Naive B cell (primary cell): ENCODE measurements around the gene CNOT4. TPM values are rescaled to one million over a fixed set of nuclear protein-coding genes. Genes with fewer than 3 reads are reported as not detected.

Experiments used
- ATAC-seq, 2 donors: fragments of 150-1000 bp; cut with Tn5 transposase; 2 replicates each; pipeline ENCODE4 v1.10.0; 2021; ENCODE audit warnings: low read depth in 2 of 2, mild to moderate bottlenecking in 2 of 2, moderate library complexity in 2 of 2
- DNase-seq: peaks from one replicate; pipeline ENCODE4 v3.0.0; 2022
- H3K27ac Mint-ChIP-seq, 6 donors: one replicate each; pipeline ENCODE4 v1.8.0; 2020 to 2022; ENCODE audit warnings: mild to moderate bottlenecking in 6 of 6, mixed read lengths in 6 of 6, moderate library complexity in 5 of 6, inconsistent platforms in 2 of 6
- H3K27me3 Mint-ChIP-seq, 3 donors: one replicate each; pipeline ENCODE4 v1.8.0; 2021 to 2022; ENCODE audit warnings: mixed read lengths in 3 of 3, mild to moderate bottlenecking in 1 of 3
- H3K36me3 Mint-ChIP-seq, 2 donors: one replicate each; pipeline ENCODE4 v1.8.0; 2020 to 2022; ENCODE audit warnings: mixed read lengths in 2 of 2, inconsistent platforms in 1 of 2, mild to moderate bottlenecking in 1 of 2
- H3K4me1 Mint-ChIP-seq, 3 donors: one replicate each; pipeline ENCODE4 v1.8.0; 2020 to 2022; ENCODE audit warnings: mixed read lengths in 3 of 3, inconsistent platforms in 1 of 3, mild to moderate bottlenecking in 1 of 3, moderate library complexity in 1 of 3
- H3K4me3 Mint-ChIP-seq, 8 donors: one replicate each; pipeline ENCODE4 v1.8.0; 2020 to 2022; ENCODE audit warnings: mild to moderate bottlenecking in 8 of 8, mixed read lengths in 8 of 8, moderate library complexity in 8 of 8, inconsistent platforms in 2 of 8
- H3K9me3 Mint-ChIP-seq, 7 donors: one replicate each; pipeline ENCODE4 v1.8.0; 2020 to 2022; ENCODE audit warnings: mixed read lengths in 7 of 7, mild to moderate bottlenecking in 5 of 7, inconsistent platforms in 2 of 7, moderate library complexity in 1 of 7
- polyA plus RNA-seq, 6 donors: library from polyadenylated mRNA; unstranded; fragments of 300-500 nt; fragmentation: Illumina TruSeq; gene quantifications; one replicate each; pipeline ENCODE4 v1.2.3, GENCODE V29; 2021; ENCODE audit warnings: low read depth in 6 of 6

Gene CNOT4
- polyA plus RNA-seq, 6 donors from 2014 or later, result 15.1 to 23.9 (median 18.5) TPM

DNA sequence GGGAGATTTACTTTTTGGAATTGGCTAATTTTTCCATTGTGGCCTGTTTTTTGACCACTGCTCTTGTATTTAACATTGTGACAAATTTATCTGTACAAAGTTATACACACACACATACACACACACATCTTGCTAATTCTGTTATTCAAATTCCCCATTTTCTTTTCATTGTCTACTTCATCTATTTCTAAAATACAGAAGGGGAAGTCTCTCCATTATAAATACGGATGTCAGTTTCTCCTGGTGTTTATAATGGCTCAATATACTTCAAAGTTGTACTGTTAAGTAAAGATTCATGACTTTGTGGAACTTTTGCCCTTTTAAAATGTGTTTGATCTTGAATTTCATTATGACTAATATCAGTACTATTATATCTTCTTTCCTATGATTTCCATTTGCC is 81.0 kb downstream of the CNOT4 start:
- Mint-ChIP-seq H3K4me1 (peaks cover 36 to 55% (median 46%) of the 10 kb centered on the region in 3 donors), H3K27ac (peak overlapping the region in 2 of 6 donors; percentile 25 to 94), H3K9me3 (no peaks in the 10 kb centered on the region), H3K36me3 (peaks cover 19 to 20% of the 10 kb centered on the region in 2 donors), H3K27me3 (no peaks in the 10 kb centered on the region), H3K4me3 (no peak overlapping the region)
- DNase-seq, result no peak
- ATAC-seq, result no peak

DNA sequence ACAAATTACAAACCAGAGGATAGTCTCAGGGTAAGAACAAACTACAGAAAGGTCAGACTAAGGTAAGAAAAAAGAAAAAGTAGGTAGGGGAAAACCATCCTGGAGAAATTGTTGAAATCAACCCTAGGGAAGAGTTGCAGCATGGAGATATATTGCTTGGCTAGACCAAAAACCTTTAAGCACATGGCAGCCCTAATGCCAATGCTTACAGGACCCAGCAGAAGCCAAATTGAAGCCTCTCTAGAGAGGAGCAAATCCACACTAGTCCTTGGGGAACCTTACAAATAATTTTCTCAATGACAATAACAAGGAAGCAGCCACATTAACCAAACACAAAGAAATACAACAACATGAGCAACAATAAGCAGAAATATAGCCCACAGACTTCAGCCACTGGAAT is 81.9 kb downstream of the CNOT4 start:
- Mint-ChIP-seq H3K9me3 (no peaks in the 10 kb centered on the region), H3K36me3 (peaks cover 15 to 17% of the 10 kb centered on the region in 2 donors), H3K4me1 (peaks cover 44 to 50% (median 44%) of the 10 kb centered on the region in 3 donors), H3K4me3 (no peak overlapping the region), H3K27ac (peak overlapping the region in 3 of 6 donors; percentile 5 to 88 (median 77)), H3K27me3 (no peaks in the 10 kb centered on the region)
- no peak for DNase-seq
- ATAC-seq, result no peak

DNA sequence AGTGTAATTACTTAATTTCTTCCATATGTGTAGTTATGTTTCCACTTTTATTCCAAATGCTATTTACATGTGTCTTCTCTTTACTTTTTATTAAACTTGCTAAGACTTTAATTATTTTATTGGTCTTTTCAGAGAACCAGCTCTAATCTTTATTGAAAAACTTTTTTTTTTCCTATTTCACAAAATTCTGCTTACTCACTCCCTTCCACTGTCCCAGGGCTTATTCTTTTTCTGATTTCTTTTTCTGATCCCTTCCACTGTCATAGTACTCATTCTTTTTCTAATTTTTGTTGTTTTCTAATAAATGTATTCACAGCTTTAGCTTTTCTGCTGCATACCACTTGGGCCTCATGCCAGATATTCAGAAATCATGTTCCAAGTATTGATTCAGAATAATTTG is 82.7 kb downstream of the CNOT4 start:
- Mint-ChIP-seq H3K27ac (peak overlapping the region in 4 of 6 donors; percentile 54 to 77 (median 71)), H3K4me3 (no peak overlapping the region), H3K27me3 (no peaks in the 10 kb centered on the region), H3K9me3 (no peaks in the 10 kb centered on the region), H3K36me3 (peaks cover 7 to 8% of the 10 kb centered on the region in 2 donors), H3K4me1 (peaks cover 41 to 46% (median 44%) of the 10 kb centered on the region in 3 donors)
- DNase-seq, result no peak
- no peak for ATAC-seq

DNA sequence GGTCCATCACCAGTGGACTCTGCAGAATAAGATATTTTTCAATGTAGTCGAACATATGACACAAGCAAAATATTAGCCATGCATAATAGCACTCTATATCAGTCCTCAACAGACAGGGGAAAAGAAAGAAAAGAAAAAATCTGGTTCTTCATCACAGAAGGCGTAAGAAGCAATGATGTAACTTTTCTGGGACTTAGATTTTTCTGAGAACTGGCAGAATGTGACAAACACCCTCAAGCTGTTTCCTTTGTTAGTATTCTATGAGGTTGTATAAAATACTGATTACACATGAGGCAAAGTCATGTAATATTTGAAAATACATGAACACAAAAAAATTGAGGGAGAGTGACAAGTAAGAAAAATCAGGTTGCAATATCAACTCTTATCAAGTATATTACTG is 84.9 kb downstream of the CNOT4 start:
- Mint-ChIP-seq H3K36me3 (peaks cover 9 to 18% of the 10 kb centered on the region in 2 donors), H3K4me1 (peaks cover 34 to 62% (median 47%) of the 10 kb centered on the region in 3 donors), H3K27me3 (no peaks in the 10 kb centered on the region), H3K9me3 (no peaks in the 10 kb centered on the region), H3K27ac (peak overlapping the region in 1 of 6 donors; percentile 63), H3K4me3 (no peak overlapping the region)
- DNase-seq (no peak), ATAC-seq (no peak)

DNA sequence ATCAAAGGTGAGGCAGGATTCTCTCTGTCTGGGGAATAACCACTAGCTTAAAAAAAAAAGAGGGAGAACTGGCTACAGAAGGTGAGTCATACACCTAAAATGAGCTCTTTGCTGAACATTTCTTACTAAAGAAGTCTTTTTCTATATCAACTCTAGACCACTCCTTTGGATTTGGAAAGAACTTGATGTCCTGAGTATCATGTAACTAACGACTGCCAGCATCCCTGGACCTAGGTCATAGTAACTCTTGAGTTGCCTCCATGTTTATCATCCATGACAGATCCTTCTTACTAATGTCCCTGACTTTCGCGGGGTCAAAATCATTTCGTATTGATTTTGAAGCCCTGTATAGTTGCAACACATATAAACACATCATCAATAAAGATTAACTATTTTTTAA is 89.1 kb downstream of the CNOT4 start:
- DNase-seq (no peak), ATAC-seq (no peak)
- Mint-ChIP-seq H3K36me3 (peaks cover 9 to 17% of the 10 kb centered on the region in 2 donors), H3K4me1 (peaks cover 19 to 47% (median 19%) of the 10 kb centered on the region in 3 donors), H3K4me3 (no peak overlapping the region), H3K27ac (no peak overlapping the region), H3K9me3 (no peaks in the 10 kb centered on the region), H3K27me3 (no peaks in the 10 kb centered on the region)

DNA sequence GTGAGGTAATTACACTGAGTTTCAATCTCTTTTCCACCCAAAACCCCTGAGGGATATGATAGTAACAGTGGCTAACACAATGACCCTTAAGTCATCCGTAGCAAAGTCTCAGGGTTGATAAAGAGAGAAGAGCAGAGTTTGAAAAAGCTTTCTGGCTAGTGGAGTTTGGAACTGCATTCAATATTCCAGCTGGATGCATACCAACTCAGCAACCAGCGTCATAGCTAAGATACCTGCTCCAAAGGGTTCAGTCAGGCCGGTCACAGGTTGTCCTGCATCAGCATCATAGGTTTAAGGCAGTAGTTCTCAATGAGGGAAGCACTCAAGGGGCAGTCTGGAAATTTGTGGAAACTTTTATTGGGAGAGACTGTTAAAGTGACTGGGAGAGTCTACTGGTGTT is 93.5 kb downstream of the CNOT4 start:
- Mint-ChIP-seq H3K4me1 (peaks cover 4 to 16% (median 7%) of the 10 kb centered on the region in 3 donors), H3K9me3 (no peaks in the 10 kb centered on the region), H3K27me3 (no peaks in the 10 kb centered on the region), H3K36me3 (peaks cover 2 to 12% of the 10 kb centered on the region in 2 donors), H3K27ac (peak overlapping the region in 2 of 6 donors; percentile 54 to 71), H3K4me3 (no peak overlapping the region)
- no peak for ATAC-seq
- no peak for DNase-seq

DNA sequence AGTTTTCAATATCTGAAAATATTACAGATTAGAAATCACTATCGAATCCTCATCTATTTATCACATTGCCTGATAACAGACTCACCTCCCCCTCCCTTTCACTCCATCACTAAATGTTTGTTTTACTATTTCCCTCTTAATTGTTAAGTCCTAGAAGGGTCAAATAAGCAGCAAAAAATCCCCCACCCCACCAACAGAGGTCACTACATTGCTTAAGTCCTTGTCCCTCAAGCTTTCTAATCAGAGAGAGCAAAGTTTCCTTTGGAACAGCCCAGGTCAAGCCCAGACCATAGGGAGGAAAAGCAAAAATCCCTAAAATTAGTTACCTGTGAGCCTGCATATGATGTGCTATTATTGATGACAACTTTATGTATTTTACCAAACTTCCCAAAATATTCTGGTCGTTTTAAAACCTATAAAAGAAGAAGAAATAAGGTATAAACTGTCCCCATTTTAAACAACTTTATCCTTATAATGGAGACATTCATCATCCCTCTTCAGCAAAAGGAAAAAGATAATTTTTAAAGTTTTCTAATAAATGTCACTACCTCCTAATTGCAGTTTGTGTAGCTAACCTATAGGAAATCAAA is 95.0 kb downstream of the CNOT4 start:
- Mint-ChIP-seq H3K4me1 (peaks cover under 1 to 6% (median 3%) of the 10 kb centered on the region in 3 donors), H3K4me3 (no peak overlapping the region), H3K9me3 (no peaks in the 10 kb centered on the region), H3K27me3 (no peaks in the 10 kb centered on the region), H3K36me3 (peaks cover 0 to 6% of the 10 kb centered on the region in 2 donors), H3K27ac (peak overlapping the region in 2 of 6 donors; percentile 1 to 28)
- DNase-seq, result peak; percentile 7
- ATAC-seq, result peak in 1 of 2 donors; percentile 60

DNA sequence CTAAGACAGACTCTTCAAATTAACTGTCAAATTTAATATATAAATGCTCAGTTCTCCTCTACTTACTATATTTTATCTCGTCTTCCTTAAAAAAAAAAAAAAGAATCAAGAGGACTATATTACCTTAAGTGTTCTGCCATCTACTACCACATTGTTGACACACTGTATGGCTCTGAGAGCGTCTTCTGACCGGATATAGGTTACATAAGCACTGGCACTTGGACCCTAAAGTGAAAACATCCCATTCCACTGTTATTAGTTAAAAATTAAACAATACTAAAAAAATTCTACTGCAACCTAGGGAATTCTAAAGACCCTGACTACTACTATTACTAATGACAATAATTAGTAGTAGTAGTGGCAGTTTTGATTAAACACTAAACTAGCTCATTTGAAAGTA is 95.7 kb downstream of the CNOT4 start:
- no peaks in the 10 kb centered on the region for H3K27me3 Mint-ChIP-seq
- H3K4me3 Mint-ChIP-seq, result no peak overlapping the region
- DNase-seq (no peak), ATAC-seq (no peak)
- peaks cover 0 to 6% of the 10 kb centered on the region in 2 donors for H3K36me3 Mint-ChIP-seq
- peaks cover 0 to 4% (median 3%) of the 10 kb centered on the region in 3 donors for H3K4me1 Mint-ChIP-seq
- no peaks in the 10 kb centered on the region for H3K9me3 Mint-ChIP-seq
- no peak overlapping the region for H3K27ac Mint-ChIP-seq

DNA sequence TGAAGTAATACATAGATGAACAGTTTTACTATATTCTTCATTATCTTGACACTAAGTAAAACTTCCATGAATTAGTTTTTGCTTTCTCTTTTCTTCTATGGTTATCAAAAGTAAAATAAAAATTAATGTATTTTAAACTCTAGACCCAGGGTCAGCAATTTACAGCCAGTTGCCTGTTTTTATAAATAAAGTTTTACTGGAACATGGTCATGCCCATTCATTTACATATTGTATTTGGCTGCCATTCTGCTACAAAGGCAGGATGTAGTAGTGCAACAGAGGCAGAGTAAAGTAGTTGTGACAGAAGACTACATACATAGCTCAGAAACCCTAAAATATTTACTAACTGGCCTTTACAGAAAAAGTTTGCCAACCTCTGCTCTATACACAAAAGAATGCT is 98.8 kb downstream of the CNOT4 start:
- ATAC-seq, result no peak
- no peak for DNase-seq
- Mint-ChIP-seq H3K27me3 (no peaks in the 10 kb centered on the region), H3K9me3 (no peaks in the 10 kb centered on the region), H3K27ac (no peak overlapping the region), H3K4me1 (peaks cover 0 to 3% (median 2%) of the 10 kb centered on the region in 3 donors), H3K36me3 (peaks cover 12 to 13% of the 10 kb centered on the region in 2 donors), H3K4me3 (no peak overlapping the region)

DNA sequence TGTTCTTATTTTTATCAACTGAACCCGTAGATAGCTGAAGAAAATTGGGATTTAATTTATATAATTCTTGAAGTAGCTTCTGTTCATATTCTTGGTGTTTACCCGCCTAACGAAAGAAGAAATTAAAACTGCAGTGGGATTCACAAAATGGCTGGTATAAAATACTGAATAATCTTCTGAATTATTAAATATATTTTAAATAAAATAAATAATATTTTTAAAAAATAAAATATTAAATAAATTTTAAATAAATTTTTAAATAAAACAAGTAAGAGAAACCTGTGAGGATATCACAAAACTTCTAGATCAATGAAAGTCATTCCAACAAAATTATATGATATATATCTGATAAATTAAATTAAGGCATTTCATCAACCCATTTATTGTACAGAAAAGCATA is 99.4 kb downstream of the CNOT4 start:
- no peaks in the 10 kb centered on the region for H3K27me3 Mint-ChIP-seq
- H3K36me3 Mint-ChIP-seq, result peaks cover 12 to 13% of the 10 kb centered on the region in 2 donors
- peaks cover 0 to 3% (median 2%) of the 10 kb centered on the region in 3 donors for H3K4me1 Mint-ChIP-seq
- H3K27ac Mint-ChIP-seq, result peak overlapping the region in 1 of 6 donors; percentile 27
- ATAC-seq, result no peak
- no peak overlapping the region for H3K4me3 Mint-ChIP-seq
- no peak for DNase-seq
- no peaks in the 10 kb centered on the region for H3K9me3 Mint-ChIP-seq

DNA sequence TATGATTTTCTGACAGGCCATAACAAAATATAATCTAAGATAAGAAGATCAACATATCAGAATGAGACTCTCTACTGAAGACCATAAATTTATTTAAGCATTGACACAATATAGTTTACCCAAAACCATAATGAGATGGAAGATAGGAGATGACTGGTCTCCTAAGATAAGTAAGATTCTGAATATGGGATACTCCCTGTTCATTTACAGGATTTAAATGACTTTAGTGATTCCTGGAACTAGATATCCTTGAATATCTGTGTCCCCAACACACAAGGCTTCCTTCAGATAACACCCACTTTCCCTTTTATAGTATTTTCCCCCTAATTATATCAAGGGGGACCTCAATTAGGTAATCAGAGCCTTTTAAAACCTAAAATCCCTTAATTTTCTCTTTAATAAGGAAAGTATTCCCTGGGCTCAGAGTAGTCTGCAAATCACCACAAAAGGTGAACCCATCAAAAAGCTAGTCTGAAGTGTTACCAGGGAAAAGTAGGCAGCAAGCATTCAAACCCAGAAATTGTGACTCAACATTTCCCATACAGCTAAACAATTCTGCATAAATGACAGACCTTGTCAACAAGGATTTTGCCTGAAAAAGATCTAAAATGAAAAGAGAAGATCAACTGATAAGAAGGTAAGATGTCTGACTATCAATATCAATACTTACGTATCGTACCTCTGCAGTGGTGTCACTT is 99.9 kb downstream of the CNOT4 start:
- Mint-ChIP-seq H3K9me3 (no peaks in the 10 kb centered on the region), H3K36me3 (peaks cover 12 to 13% of the 10 kb centered on the region in 2 donors), H3K27me3 (no peaks in the 10 kb centered on the region), H3K4me1 (peaks cover 0 to 7% (median 2%) of the 10 kb centered on the region in 3 donors), H3K27ac (peak overlapping the region in 1 of 6 donors; percentile 27), H3K4me3 (no peak overlapping the region)
- no peak for ATAC-seq
- no peak for DNase-seq

DNA sequence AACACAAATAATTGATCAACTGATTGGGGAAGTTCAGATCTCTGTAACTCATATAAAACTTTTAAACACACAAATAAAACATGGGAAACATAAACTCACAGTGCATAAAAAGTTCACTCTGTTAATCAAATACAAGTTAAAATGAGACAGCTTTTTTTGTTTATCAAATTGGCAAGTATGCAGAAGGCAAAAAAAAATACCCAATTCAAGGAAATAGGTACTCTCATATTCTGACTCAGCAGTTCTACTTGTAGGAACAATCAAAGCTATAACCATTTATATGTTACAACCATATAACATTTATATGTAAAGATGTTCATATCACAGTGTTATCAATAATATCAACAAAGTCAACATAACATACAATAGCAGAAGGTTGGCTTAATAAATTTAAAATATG is 102.0 kb downstream of the CNOT4 start:
- Mint-ChIP-seq H3K36me3 (peaks cover 12 to 13% of the 10 kb centered on the region in 2 donors), H3K27me3 (no peaks in the 10 kb centered on the region), H3K4me3 (no peak overlapping the region), H3K9me3 (no peaks in the 10 kb centered on the region), H3K4me1 (peaks cover 0 to 7% (median 2%) of the 10 kb centered on the region in 3 donors), H3K27ac (no peak overlapping the region)
- ATAC-seq (no peak), DNase-seq (no peak)

DNA sequence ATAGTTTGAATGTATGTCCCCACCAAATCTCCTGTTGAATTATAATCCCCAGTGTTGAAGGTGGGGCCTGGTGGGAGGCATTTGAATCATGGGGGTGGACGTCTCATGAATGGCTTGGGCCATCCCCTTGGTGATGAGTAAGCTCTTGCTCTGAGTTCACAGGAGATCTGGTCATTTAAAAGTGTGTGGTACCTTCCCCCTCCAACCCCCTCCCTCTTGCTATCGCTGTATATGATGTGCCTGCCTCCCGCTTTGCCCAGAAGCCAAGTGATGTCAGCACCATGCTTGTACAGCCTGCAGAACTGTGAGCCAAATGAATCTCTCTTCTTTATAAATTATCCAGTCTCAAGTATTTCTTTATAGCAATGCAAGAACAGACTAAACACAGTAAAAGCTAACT is 103.0 kb downstream of the CNOT4 start:
- no peak overlapping the region for H3K4me3 Mint-ChIP-seq
- H3K27me3 Mint-ChIP-seq, result no peaks in the 10 kb centered on the region
- peaks cover 0 to 4% (median 2%) of the 10 kb centered on the region in 3 donors for H3K4me1 Mint-ChIP-seq
- H3K36me3 Mint-ChIP-seq, result peaks cover 12 to 13% of the 10 kb centered on the region in 2 donors
- no peaks in the 10 kb centered on the region for H3K9me3 Mint-ChIP-seq
- ATAC-seq (no peak), DNase-seq (no peak)
- H3K27ac Mint-ChIP-seq, result peak overlapping the region in 1 of 6 donors; percentile 44

DNA sequence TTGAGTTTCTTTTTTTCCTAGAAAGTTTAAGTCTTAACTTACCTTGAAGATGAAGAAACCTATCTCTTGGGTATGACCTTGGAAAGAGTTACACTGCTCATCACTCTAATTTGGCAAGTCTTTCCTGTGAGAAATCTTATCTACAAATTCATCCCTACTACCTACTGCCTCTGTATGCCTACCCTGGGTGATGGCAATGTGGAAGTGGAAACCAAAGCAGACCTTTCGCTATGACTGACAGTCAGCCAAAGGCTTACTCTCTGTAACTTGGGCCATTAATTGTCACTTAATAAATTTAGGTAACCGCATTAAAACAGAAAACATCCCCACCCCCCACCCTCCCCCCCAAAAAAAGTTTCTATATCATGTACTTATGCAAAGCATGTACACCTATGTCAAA is 103.9 kb downstream of the CNOT4 start:
- H3K9me3 Mint-ChIP-seq, result no peaks in the 10 kb centered on the region
- no peak for ATAC-seq
- DNase-seq, result no peak
- no peaks in the 10 kb centered on the region for H3K27me3 Mint-ChIP-seq
- peaks cover 0 to 4% (median 2%) of the 10 kb centered on the region in 3 donors for H3K4me1 Mint-ChIP-seq
- no peak overlapping the region for H3K27ac Mint-ChIP-seq
- peaks cover 12 to 13% of the 10 kb centered on the region in 2 donors for H3K36me3 Mint-ChIP-seq
- H3K4me3 Mint-ChIP-seq, result no peak overlapping the region
